G401.6 (cell line): ENCODE measurements around the gene TSTD2.
"Not testable (repeated sequence)": the region's sequence is repeated elsewhere in the genome, so short reads cannot be mapped to it uniquely, and the experiment has no call there.

Experiments used
- FAIRE-seq: peaks from 2 replicates; lab custom pipeline; 2012; peaks lifted over from hg19 to GRCh38; lab: Jason Lieb, UNC

Gene TSTD2

GRCh38 chr9:97584778-97585177 is 48.4 kb downstream of the TSTD2 start:
- not testable (repeated sequence) for FAIRE-seq

- FAIRE-seq: not testable (repeated sequence)
These were observed 51.6 kb downstream of the TSTD2 start for GRCh38 chr9:97581590-97581989.

GRCh38 chr9:97579914-97580313 is 53.3 kb downstream of the TSTD2 start:
- no peak for FAIRE-seq

GRCh38 chr9:97578846-97579245 is 54.3 kb downstream of the TSTD2 start:
- no peak for FAIRE-seq

GRCh38 chr9:97577051-97577450 is 56.1 kb downstream of the TSTD2 start:
- FAIRE-seq: no peak

- FAIRE-seq: no peak
These were observed 57.4 kb downstream of the TSTD2 start for GRCh38 chr9:97575673-97576200.

- not testable (repeated sequence) for FAIRE-seq
These were observed 58.1 kb downstream of the TSTD2 start for GRCh38 chr9:97574921-97575672.

- FAIRE-seq: not testable (repeated sequence)
These were observed 59.0 kb downstream of the TSTD2 start for GRCh38 chr9:97574101-97574571.

- FAIRE-seq: no peak
These were observed 59.6 kb downstream of the TSTD2 start for GRCh38 chr9:97573482-97574073.

- FAIRE-seq: no peak
These were observed 60.2 kb downstream of the TSTD2 start for GRCh38 chr9:97572892-97573365.

- FAIRE-seq: no peak
These were observed 60.8 kb downstream of the TSTD2 start for GRCh38 chr9:97572196-97572891.

GRCh38 chr9:97571664-97572063 is 61.5 kb downstream of the TSTD2 start:
- FAIRE-seq: no peak

- no peak for FAIRE-seq
These were observed 62.3 kb downstream of the TSTD2 start for GRCh38 chr9:97570899-97571298.

- FAIRE-seq: no peak
These were observed 64.5 kb downstream of the TSTD2 start for GRCh38 chr9:97568461-97569275.

- FAIRE-seq: no peak
These were observed 65.3 kb downstream of the TSTD2 start for GRCh38 chr9:97567894-97568202.

GRCh38 chr9:97567182-97567893 is 65.8 kb downstream of the TSTD2 start:
- no peak for FAIRE-seq

- no peak for FAIRE-seq
These were observed 67.9 kb downstream of the TSTD2 start for GRCh38 chr9:97565262-97565661.

GRCh38 chr9:97564291-97565175 is 68.6 kb downstream of the TSTD2 start:
- FAIRE-seq: no peak

- no peak for FAIRE-seq
These were observed 69.6 kb downstream of the TSTD2 start for GRCh38 chr9:97563458-97564135.

GRCh38 chr9:97562542-97562941 is 70.6 kb downstream of the TSTD2 start:
- no peak for FAIRE-seq
